ENCODE data around the gene BCL11A. TPM values are rescaled to one million over a fixed set of nuclear protein-coding genes. Genes with fewer than 3 reads are reported as not detected.

BCL11A gene
- total RNA-seq, 2 donors from 2014 or later: 14.3 to 16.2 TPM

DNA sequence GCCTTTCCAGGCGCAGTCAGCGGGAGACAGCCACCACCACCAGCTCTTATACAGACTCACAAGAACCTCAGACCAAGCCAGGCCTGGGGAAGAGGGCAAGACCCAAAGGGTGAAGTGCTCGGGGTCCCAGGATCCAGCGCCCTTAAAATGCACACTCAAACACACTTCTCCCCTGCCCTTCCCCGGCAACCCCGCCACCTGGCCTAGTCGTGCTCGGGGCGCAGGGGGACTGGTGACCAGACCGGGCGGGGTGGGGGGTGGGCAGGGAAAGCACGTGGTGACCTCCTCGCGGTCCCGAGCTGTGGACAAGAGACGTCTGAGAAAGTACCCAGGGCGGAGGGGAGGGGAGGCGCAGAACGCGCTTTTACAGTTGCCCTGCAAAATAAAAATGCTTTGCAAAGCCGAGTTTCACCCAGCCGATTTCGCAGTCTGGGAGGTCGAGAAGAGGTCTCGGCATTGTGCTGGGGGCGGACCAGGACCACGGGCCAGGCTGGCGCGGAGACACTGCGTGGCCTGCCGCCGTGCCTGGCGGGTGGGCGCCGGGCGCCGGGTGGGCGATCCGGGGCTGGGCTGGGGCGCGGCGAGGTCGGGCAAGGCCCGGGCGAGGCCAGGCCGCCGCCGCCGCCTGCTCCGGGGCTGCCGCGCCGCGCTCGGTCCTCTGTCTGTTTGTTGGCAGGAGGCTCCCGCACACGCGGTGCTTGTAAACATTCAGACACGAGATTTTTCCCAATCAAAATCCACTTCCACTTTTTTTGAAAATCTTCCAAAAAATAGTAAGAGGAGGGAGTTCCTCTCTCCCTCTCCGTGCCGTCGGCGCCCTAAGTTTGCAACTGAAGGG, 2.0 kb downstream of the BCL11A start:
- peak overlapping the region; percentile 56 to 88 (median 85) for H3K27ac ChIP-seq
- DNase-seq (peak; percentile 56 to 81 (median 63)), ATAC-seq (no peak)
- peak overlapping the region; percentile 27 to 80 for H3K4me3 ChIP-seq
- TF ChIP-seq, protein P1, sequence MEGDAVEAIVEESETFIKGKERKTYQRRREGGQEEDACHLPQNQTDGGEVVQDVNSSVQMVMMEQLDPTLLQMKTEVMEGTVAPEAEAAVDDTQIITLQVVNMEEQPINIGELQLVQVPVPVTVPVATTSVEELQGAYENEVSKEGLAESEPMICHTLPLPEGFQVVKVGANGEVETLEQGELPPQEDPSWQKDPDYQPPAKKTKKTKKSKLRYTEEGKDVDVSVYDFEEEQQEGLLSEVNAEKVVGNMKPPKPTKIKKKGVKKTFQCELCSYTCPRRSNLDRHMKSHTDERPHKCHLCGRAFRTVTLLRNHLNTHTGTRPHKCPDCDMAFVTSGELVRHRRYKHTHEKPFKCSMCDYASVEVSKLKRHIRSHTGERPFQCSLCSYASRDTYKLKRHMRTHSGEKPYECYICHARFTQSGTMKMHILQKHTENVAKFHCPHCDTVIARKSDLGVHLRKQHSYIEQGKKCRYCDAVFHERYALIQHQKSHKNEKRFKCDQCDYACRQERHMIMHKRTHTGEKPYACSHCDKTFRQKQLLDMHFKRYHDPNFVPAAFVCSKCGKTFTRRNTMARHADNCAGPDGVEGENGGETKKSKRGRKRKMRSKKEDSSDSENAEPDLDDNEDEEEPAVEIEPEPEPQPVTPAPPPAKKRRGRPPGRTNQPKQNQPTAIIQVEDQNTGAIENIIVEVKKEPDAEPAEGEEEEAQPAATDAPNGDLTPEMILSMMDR (IDR thresholded peaks at IDR 0.05): no peak
- peak in 1 of 3 donors; percentile 3 for TF ChIP-seq POLR2A (IDR thresholded peaks at IDR 0.05)
- H3K36me3 ChIP-seq (replicated peaks in 1 of 2; ENCODE audit: insufficient read depth in 1 of 2, low read depth in 2 of 2): no peaks in the 10 kb centered on the region
- H3K9me3 ChIP-seq: no peaks in the 10 kb centered on the region
- peaks cover 30% of the 10 kb centered on the region for H3K4me1 ChIP-seq
- 1 to 4% methylated on average over 12 to 60 of the region's 63 CpGs for WGBS, 2 donors
- intact Hi-C loops (cut with DNase I): no loop called here
- H3K27me3 ChIP-seq: no peaks in the 10 kb centered on the region

- WGBS, 2 donors: 2 to 8% methylated on average over 4 to 8 of the region's 8 CpGs
- Histone ChIP-seq H3K4me3 (peak overlapping the region in 1 of 2 donors; percentile 67), H3K27ac (peak overlapping the region; percentile 56 to 88 (median 85)), H3K27me3 (no peaks in the 10 kb centered on the region), H3K36me3 (replicated peaks in 1 of 2; ENCODE audit: insufficient read depth in 1 of 2, low read depth in 2 of 2) (no peaks in the 10 kb centered on the region), H3K9me3 (no peaks in the 10 kb centered on the region), H3K4me1 (peaks cover 26% of the 10 kb centered on the region)
- intact Hi-C loops (cut with DNase I): no loop called here
- TF ChIP-seq, protein P1 (IDR thresholded peaks at IDR 0.05): no peak
- TF ChIP-seq POLR2A (IDR thresholded peaks at IDR 0.05): peak in 1 of 3 donors; percentile 9
- DNase-seq (no peak), ATAC-seq (no peak)
These were observed 2.5 kb downstream of the BCL11A start for GRCh38 chr2:60550984-60551239.

- DNase-seq (peak; percentile 83 to 90 (median 88)), ATAC-seq (peak; percentile 74)
- Histone ChIP-seq H3K4me3 (peak overlapping the region; percentile 50 to 67), H3K4me1 (peaks cover 21% of the 10 kb centered on the region), H3K9me3 (no peaks in the 10 kb centered on the region), H3K27me3 (no peaks in the 10 kb centered on the region), H3K27ac (peak overlapping the region; percentile 57 to 88 (median 81)), H3K36me3 (replicated peaks in 1 of 2; ENCODE audit: insufficient read depth in 1 of 2, low read depth in 2 of 2) (peaks cover 0 to 1% of the 10 kb centered on the region in 2 donors)
- TF ChIP-seq POLR2A (IDR thresholded peaks at IDR 0.05): peak in 1 of 3 donors; percentile 21
- TF ChIP-seq, protein P1 (IDR thresholded peaks at IDR 0.05): peak; percentile 51 to 89 (median 74)
- WGBS, 2 donors: 0% methylated on average over 18 to 61 of the region's 62 CpGs
- intact Hi-C loops (cut with DNase I): no loop called here
These were observed 3.1 kb downstream of the BCL11A start for GRCh38 chr2:60550178-60550983.

GRCh38 chr2:60549928-60550177, 3.6 kb downstream of the BCL11A start:
- Histone ChIP-seq H3K4me3 (peak overlapping the region; percentile 50 to 67), H3K9me3 (no peaks in the 10 kb centered on the region), H3K27me3 (no peaks in the 10 kb centered on the region), H3K4me1 (peaks cover 20% of the 10 kb centered on the region), H3K36me3 (replicated peaks in 1 of 2; ENCODE audit: insufficient read depth in 1 of 2, low read depth in 2 of 2) (peaks cover 0 to 3% of the 10 kb centered on the region in 2 donors), H3K27ac (peak overlapping the region; percentile 57 to 88 (median 81))
- WGBS, 2 donors: 0 to 1% methylated on average over 9 to 13 of the region's 13 CpGs
- peak in 1 of 4 donors; percentile 50 for DNase-seq
- intact Hi-C loops (cut with DNase I): no loop called here
- ATAC-seq: peak; percentile 3
- no peak for TF ChIP-seq POLR2A (IDR thresholded peaks at IDR 0.05)
- TF ChIP-seq, protein P1 (IDR thresholded peaks at IDR 0.05): no peak
